A549 (cell line): ENCODE measurements around the gene HMX2. TPM values are rescaled to one million over a fixed set of nuclear protein-coding genes. Genes with fewer than 3 reads are reported as not detected.

Experiments used
- ATAC-seq, 2 experiments: fragments of 200-7000 bp in 1 of 2; fragments of >200 bp in 1 of 2; cut with Nextera tagmentation in 1 of 2; cut with Tn5 transposase in 1 of 2; 3 replicates each; pipeline versions ENCODE4 v1.8.0 to v1.9.1; 2018 to 2020; ENCODE audit warnings: mild to moderate bottlenecking in 1 of 2, moderate library complexity in 1 of 2
- CTCF ChIA-PET: fragments of 300-600 bp; sonication (Branson Sonifier 250); formaldehyde crosslinking; extraction: SDS; loops from one replicate; lab custom pipeline; 2021; ENCODE audit warnings: antibody characterized with exemption, inconsistent platforms; lab: Yijun Ruan, JAX
- POLR2A ChIA-PET: fragments of 350-600 bp; formaldehyde crosslinking; extraction: SDS; loops from one replicate; lab custom pipeline; 2021; ENCODE audit warnings: antibody characterized with exemption, inconsistent platforms; lab: Yijun Ruan, JAX
- DNase-seq, 2 experiments: peaks; one replicate each; pipeline versions ENCODE4 v3.0.0 to v3.0.0-alpha.2; 2011 to 2016; ENCODE audit warnings: low read depth in 1 of 2, low spot score in 1 of 2
- FAIRE-seq: peaks from 2 replicates; lab custom pipeline; 2011; peaks lifted over from hg19 to GRCh38; lab: Jason Lieb, UNC
- H3K27ac ChIP-seq, 2 experiments: fragments of >200 bp; sonication (Bioruptor Twin); formaldehyde crosslinking; 3 replicates each; pipeline ENCODE4 v1.5.1; 2016 to 2017
- H3K4me1 ChIP-seq: fragments of >200 bp; sonication (Bioruptor Twin); formaldehyde crosslinking; 3 replicates; pipeline ENCODE4 v1.6.1; 2016
- H3K4me2 ChIP-seq: fragments of >200 bp; sonication (Bioruptor Twin); formaldehyde crosslinking; 3 replicates; pipeline ENCODE4 v1.6.1; 2016
- H3K4me3 ChIP-seq: fragments of >200 bp; sonication (Bioruptor Twin); formaldehyde crosslinking; 3 replicates; pipeline ENCODE4 v1.5.1; 2016
- H3K9me3 ChIP-seq: fragments of >200 bp; sonication (Bioruptor Twin); formaldehyde crosslinking; 3 replicates; pipeline ENCODE4 v1.6.1; 2016
- BHLHE40 ChIP-seq: IDR thresholded peaks from 2 replicates; pipeline ENCODE4 v1.6.1; 2012; ENCODE audit warnings: low read depth, low read length, inconsistent platforms
- CHD2 ChIP-seq: fragments of 150-350 bp; IDR thresholded peaks from 2 replicates; pipeline ENCODE4 v1.6.1; 2014; ENCODE audit warnings: low read length; ENCODE audit not compliant: partially characterized antibody
- ESRRA ChIP-seq: fragments of 150-350 bp; IDR thresholded peaks from 2 replicates; pipeline ENCODE4 v1.6.1; 2014; ENCODE audit warnings: mild to moderate bottlenecking, low read length, borderline replicate concordance
- FOSB ChIP-seq: fragments of 250-450 bp; sonication (Bioruptor Pico); IDR thresholded peaks from 2 replicates; pipeline ENCODE4 v1.5.0; 2020; ENCODE audit warnings: mild to moderate bottlenecking, moderate library complexity
- GATA3 ChIP-seq: IDR thresholded peaks from 2 replicates; pipeline ENCODE4 v1.6.1; 2012; ENCODE audit warnings: borderline replicate concordance
- HDAC2 ChIP-seq: fragments of 200-600 bp; sonication (generic); IDR thresholded peaks from 2 replicates; pipeline ENCODE4 v1.6.1; 2016
- HEYL ChIP-seq: fragments of 250-450 bp; sonication (Bioruptor Pico); IDR thresholded peaks from 2 replicates; pipeline ENCODE4 v1.8.0; 2021; ENCODE audit warnings: mild to moderate bottlenecking, moderate library complexity
- HOXA7 ChIP-seq: fragments of 250-450 bp; sonication (Bioruptor Pico); IDR thresholded peaks from 2 replicates; pipeline ENCODE4 v1.5.0; 2020; ENCODE audit warnings: mild to moderate bottlenecking, moderate library complexity
- MAZ ChIP-seq: fragments of 150-350 bp; IDR thresholded peaks from 2 replicates; pipeline ENCODE4 v1.6.1; 2014; ENCODE audit warnings: antibody characterized with exemption, low read depth, low read length, borderline replicate concordance
- NR3C1 ChIP-seq: fragments of >200 bp; sonication (Bioruptor Twin); formaldehyde crosslinking; IDR thresholded peaks from 3 replicates; pipeline ENCODE4 v1.6.1; 2017
- POLR2A ChIP-seq: IDR thresholded peaks from 2 replicates; pipeline ENCODE4 v1.6.1; 2012; ENCODE audit warnings: mild to moderate bottlenecking, low read length
- POLR2AphosphoS2 ChIP-seq: conservative IDR thresholded peaks from 2 replicates; pipeline ENCODE4 v1.6.1; 2012; ENCODE audit warnings: low read length, improper control_type of control experiment, inconsistent platforms
- RARB ChIP-seq: fragments of 250-450 bp; sonication (Bioruptor Pico); IDR thresholded peaks from 2 replicates; pipeline ENCODE4 v1.8.0; 2021; ENCODE audit warnings: mild to moderate bottlenecking, moderate library complexity
- RCOR1 ChIP-seq: fragments of 150-350 bp; IDR thresholded peaks from 2 replicates; pipeline ENCODE4 v1.6.1; 2014; ENCODE audit warnings: antibody characterized with exemption, low read length, low read depth
- SMC3 ChIP-seq: fragments of >200 bp; sonication (Bioruptor Twin); formaldehyde crosslinking; IDR thresholded peaks from 3 replicates; pipeline ENCODE4 v1.6.1; 2018; ENCODE audit warnings: inconsistent platforms
- WGBS: methylation state at CpG from one replicate; pipeline ENCODE4 v1.1.6; 2017; ENCODE audit errors: missing lambda C conversion rate; 5-methylcytosine and 5-hydroxymethylcytosine counted together
- polyA plus RNA-seq, 4 experiments: library from polyadenylated mRNA; depleted of rRNA in 3 of 4; stranded (reverse); fragments of >200 nt; fragmentation: RNase III in 1 of 4; extraction: RNeasy Plus Mini Kit Qiagen cat#74134 plus additional on column Dnase treatment in 1 of 4; gene quantifications; 2 replicates in 3 of 4; 3 replicates in 1 of 4; pipeline ENCODE4 v1.2.3, GENCODE V29; 2011 to 2017
- TF ChIP-seq, protein P1 (sequence below): fragments of 450-650 bp; IDR thresholded peaks from 2 replicates; pipeline ENCODE4 v1.6.1; 2014; ENCODE audit warnings: antibody characterized with exemption
- TF ChIP-seq, protein P2 (sequence below): fragments of 200-600 bp; sonication (generic); IDR thresholded peaks from 2 replicates; pipeline ENCODE4 v1.6.1; 2016; ENCODE audit warnings: antibody characterized with exemption, mild to moderate bottlenecking, moderate library complexity
- TF ChIP-seq, protein P3 (sequence below): IDR thresholded peaks from 2 replicates; pipeline ENCODE4 v1.6.1; 2012
- TF ChIP-seq, protein P4 (sequence below): IDR thresholded peaks from 2 replicates; pipeline ENCODE4 v1.6.1; 2012

Gene HMX2
- polyA plus RNA-seq, 2 of the 4 experiments (the other 2 are of a cell fraction), result 0.08 TPM; not detected in 1

DNA sequence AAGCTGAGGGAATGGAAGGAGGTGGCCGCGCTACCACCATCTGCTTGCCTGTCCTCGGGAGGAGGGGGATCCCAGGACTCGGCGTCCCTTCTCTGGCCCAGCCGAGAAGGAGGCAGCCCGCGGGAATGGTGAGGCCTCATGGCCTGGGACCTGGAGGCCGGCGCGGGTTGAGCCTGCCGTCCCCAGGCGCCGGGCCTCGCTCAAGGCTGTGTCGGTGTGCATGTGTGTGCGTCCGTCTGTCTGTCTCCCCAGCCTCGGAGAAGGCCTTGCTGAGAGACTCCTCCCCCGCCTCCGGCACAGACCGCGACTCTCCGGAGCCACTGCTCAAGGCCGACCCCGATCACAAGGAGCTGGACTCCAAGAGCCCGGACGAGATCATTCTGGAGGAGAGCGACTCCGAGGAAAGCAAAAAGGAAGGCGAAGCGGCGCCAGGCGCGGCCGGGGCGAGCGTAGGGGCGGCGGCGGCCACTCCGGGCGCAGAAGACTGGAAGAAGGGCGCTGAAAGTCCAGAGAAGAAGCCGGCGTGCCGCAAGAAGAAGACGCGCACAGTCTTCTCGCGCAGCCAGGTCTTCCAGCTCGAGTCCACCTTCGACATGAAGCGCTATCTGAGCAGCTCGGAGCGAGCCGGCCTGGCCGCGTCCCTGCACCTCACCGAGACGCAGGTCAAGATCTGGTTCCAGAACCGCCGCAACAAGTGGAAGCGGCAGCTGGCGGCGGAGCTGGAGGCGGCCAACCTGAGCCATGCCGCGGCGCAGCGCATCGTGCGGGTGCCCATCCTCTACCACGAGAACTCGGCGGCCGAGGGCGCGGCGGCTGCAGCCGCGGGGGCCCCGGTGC lies 10.9 kb upstream of the HMX2 start:
- peak; percentile 6 to 17; a peak in 4 of 6 replicates for ATAC-seq

DNA sequence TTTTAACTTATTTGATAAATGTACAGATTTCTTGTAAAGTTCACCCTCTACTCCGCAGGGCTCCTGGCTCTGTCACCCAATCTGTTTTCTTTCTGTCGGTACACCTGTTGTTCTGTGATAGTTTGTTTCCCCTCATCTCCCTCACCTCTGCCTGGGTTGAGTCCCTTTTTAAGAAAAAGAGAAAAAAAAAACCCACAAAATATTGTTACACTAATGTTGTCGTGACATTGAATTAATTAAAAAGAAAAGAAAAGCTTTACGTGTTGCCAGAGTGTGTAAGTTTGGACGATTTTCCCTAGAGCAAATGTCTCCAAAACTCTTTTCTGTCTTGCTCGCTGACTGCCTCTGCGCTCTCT lies 8.8 kb upstream of the HMX2 start:
- H3K4me3 ChIP-seq, result peak overlapping the region; percentile 42
- H3K9me3 ChIP-seq, result no peaks in the 10 kb centered on the region
- FAIRE-seq, result no peak
- 41% methylated on average over 7 of the region's 7 CpGs for whole genome bisulfite sequencing
- peaks cover 28% of the 10 kb centered on the region; the same call in 2 of the 3 replicates for H3K4me1 ChIP-seq
- no peak overlapping the region for H3K27ac ChIP-seq
- peak overlapping the region; percentile 93 for H3K4me2 ChIP-seq
- CTCF ChIA-PET, result interaction anchor here (0.6 to 4.2 kb wide), 10 partner anchors 8 to 241 kb away, joined by 3 to 38 read pairs (median 4); partner anchors contain the start of genes BUB3 and PSTK
- POLR2A ChIA-PET, result interaction anchor here (0.6 to 1.9 kb wide), 2 partner anchors 15 to 241 kb away, joined by 5 to 6 read pairs; partner anchors contain the start of gene BUB3
- DNase-seq, result no peak
- TF ChIP-seq, protein P1, sequence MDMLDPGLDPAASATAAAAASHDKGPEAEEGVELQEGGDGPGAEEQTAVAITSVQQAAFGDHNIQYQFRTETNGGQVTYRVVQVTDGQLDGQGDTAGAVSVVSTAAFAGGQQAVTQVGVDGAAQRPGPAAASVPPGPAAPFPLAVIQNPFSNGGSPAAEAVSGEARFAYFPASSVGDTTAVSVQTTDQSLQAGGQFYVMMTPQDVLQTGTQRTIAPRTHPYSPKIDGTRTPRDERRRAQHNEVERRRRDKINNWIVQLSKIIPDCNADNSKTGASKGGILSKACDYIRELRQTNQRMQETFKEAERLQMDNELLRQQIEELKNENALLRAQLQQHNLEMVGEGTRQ, result no peak
- TF ChIP-seq MAZ (no peak), HEYL (CRISPR knock-in tag) (no peak), GATA3 (no peak), HOXA7 (no peak), POLR2A (no peak), RCOR1 (no peak), POLR2AphosphoS2 (no peak), SMC3 (no peak), FOSB (CRISPR knock-in tag) (no peak), ESRRA (no peak), RARB (CRISPR knock-in tag) (no peak)
- TF ChIP-seq, protein P2, sequence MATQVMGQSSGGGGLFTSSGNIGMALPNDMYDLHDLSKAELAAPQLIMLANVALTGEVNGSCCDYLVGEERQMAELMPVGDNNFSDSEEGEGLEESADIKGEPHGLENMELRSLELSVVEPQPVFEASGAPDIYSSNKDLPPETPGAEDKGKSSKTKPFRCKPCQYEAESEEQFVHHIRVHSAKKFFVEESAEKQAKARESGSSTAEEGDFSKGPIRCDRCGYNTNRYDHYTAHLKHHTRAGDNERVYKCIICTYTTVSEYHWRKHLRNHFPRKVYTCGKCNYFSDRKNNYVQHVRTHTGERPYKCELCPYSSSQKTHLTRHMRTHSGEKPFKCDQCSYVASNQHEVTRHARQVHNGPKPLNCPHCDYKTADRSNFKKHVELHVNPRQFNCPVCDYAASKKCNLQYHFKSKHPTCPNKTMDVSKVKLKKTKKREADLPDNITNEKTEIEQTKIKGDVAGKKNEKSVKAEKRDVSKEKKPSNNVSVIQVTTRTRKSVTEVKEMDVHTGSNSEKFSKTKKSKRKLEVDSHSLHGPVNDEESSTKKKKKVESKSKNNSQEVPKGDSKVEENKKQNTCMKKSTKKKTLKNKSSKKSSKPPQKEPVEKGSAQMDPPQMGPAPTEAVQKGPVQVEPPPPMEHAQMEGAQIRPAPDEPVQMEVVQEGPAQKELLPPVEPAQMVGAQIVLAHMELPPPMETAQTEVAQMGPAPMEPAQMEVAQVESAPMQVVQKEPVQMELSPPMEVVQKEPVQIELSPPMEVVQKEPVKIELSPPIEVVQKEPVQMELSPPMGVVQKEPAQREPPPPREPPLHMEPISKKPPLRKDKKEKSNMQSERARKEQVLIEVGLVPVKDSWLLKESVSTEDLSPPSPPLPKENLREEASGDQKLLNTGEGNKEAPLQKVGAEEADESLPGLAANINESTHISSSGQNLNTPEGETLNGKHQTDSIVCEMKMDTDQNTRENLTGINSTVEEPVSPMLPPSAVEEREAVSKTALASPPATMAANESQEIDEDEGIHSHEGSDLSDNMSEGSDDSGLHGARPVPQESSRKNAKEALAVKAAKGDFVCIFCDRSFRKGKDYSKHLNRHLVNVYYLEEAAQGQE, result no peak
- TF ChIP-seq, protein P3, sequence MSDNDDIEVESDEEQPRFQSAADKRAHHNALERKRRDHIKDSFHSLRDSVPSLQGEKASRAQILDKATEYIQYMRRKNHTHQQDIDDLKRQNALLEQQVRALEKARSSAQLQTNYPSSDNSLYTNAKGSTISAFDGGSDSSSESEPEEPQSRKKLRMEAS, result no peak
- no peak for ATAC-seq

More for the DNA sequence above, 10.9 kb upstream of the HMX2 start:
- CTCF ChIA-PET, result interaction anchor here (1.1 kb wide), 2 partner anchors 263 to 421 kb away, joined by 3 to 4 read pairs; no protein-coding TSS in a partner anchor
- DNase-seq, result peak in 1 of 2 experiments; percentile 53
- H3K4me1 ChIP-seq, result peaks cover 37% of the 10 kb centered on the region; the same call in 2 of the 3 replicates
- FAIRE-seq, result no peak
- TF ChIP-seq, protein P4, sequence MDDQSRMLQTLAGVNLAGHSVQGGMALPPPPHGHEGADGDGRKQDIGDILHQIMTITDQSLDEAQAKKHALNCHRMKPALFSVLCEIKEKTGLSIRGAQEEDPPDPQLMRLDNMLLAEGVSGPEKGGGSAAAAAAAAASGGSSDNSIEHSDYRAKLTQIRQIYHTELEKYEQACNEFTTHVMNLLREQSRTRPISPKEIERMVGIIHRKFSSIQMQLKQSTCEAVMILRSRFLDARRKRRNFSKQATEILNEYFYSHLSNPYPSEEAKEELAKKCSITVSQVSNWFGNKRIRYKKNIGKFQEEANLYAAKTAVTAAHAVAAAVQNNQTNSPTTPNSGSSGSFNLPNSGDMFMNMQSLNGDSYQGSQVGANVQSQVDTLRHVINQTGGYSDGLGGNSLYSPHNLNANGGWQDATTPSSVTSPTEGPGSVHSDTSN, result no peak
- TF ChIP-seq, protein P1, result no peak
- TF ChIP-seq MAZ, result no peak
- no peak for TF ChIP-seq CHD2
- no peak for TF ChIP-seq BHLHE40
- no peak for TF ChIP-seq NR3C1
- TF ChIP-seq HDAC2, result 0 out of 2 replicates have a peak, but pooled peaks have one; percentile 20
- POLR2A ChIA-PET, result interaction anchor here (1.0 kb wide), 1 partner anchor 17 kb away, joined by 4 read pairs; the partner anchor contains the start of gene BUB3
- no peaks in the 10 kb centered on the region for H3K9me3 ChIP-seq
- H3K27ac ChIP-seq, result no peak overlapping the region; a peak in 1 of 6 replicates
- peak overlapping the region; percentile 58 for H3K4me3 ChIP-seq
- 39% methylated on average over 59 of the region's 83 CpGs for WGBS
- H3K4me2 ChIP-seq, result peak overlapping the region; percentile 96
